CD4-positive, CD25-positive, alpha-beta regulatory T cell (primary cell): ENCODE measurements around the gene SRCAP. TPM values are rescaled to one million over a fixed set of nuclear protein-coding genes. Genes with fewer than 3 reads are reported as not detected.

Experiments
- ATAC-seq, 2 donors: fragments of 150-1000 bp; cut with Tn5 transposase; one replicate each; pipeline ENCODE4 v1.10.0; 2021; ENCODE audit warnings: low read depth in 2 of 2, moderate number of reproducible peaks in 2 of 2, moderate library complexity in 1 of 2
- DNase-seq, 3 donors: peaks; one replicate each; pipeline versions ENCODE4 v3.0.0 to v3.0.0-alpha.2; 2012 to 2022; ENCODE audit warnings: mixed read lengths in 1 of 3
- H3K27ac ChIP-seq: one replicate; pipeline ENCODE4 v1.7.0; 2013; ENCODE audit warnings: mild to moderate bottlenecking, low read length; ENCODE audit not compliant: insufficient read depth, poor library complexity, severe bottlenecking
- H3K27me3 ChIP-seq: one replicate; pipeline ENCODE4 v1.7.0; 2013; ENCODE audit warnings: low read length; ENCODE audit not compliant: control insufficient read depth, insufficient read depth
- H3K36me3 ChIP-seq: one replicate; pipeline ENCODE4 v1.7.0; 2013; ENCODE audit warnings: mild to moderate bottlenecking, low read length, moderate library complexity; ENCODE audit not compliant: control insufficient read depth, insufficient read depth
- H3K4me1 ChIP-seq: 2 replicates; pipeline ENCODE4 v1.7.0; 2013; ENCODE audit warnings: mild to moderate bottlenecking, low read length; ENCODE audit not compliant: insufficient read depth, control insufficient read depth, poor library complexity, severe bottlenecking
- H3K4me3 ChIP-seq: one replicate; pipeline ENCODE4 v1.7.0; 2013; ENCODE audit warnings: low read depth, mild to moderate bottlenecking, low read length, moderate library complexity
- H3K9me3 ChIP-seq, 2 experiments: 1 replicate in 1 of 2; 2 replicates in 1 of 2; pipeline ENCODE4 v1.7.0; 2013; ENCODE audit warnings: low read length in 2 of 2, mild to moderate bottlenecking in 1 of 2, moderate library complexity in 1 of 2; ENCODE audit not compliant: control insufficient read depth in 2 of 2
- H3K27ac Mint-ChIP-seq, 3 donors: one replicate each; pipeline ENCODE4 v1.8.0; 2020 to 2022; ENCODE audit warnings: mild to moderate bottlenecking in 3 of 3, mixed read lengths in 3 of 3, moderate library complexity in 2 of 3
- H3K27me3 Mint-ChIP-seq: one replicate; pipeline ENCODE4 v1.8.0; 2022; ENCODE audit warnings: mild to moderate bottlenecking, mixed read lengths
- H3K36me3 Mint-ChIP-seq: one replicate; pipeline ENCODE4 v1.8.0; 2020; ENCODE audit warnings: mixed read lengths
- H3K4me1 Mint-ChIP-seq, 4 donors: one replicate each; pipeline ENCODE4 v1.8.0; 2020 to 2022; ENCODE audit warnings: mixed read lengths in 4 of 4, mild to moderate bottlenecking in 1 of 4
- H3K4me3 Mint-ChIP-seq, 4 donors: one replicate each; pipeline ENCODE4 v1.8.0; 2020 to 2022; ENCODE audit warnings: mild to moderate bottlenecking in 4 of 4, mixed read lengths in 4 of 4, moderate library complexity in 3 of 4
- H3K9me3 Mint-ChIP-seq, 7 donors: one replicate each; pipeline ENCODE4 v1.8.0; 2020 to 2022; ENCODE audit warnings: mixed read lengths in 7 of 7, mild to moderate bottlenecking in 3 of 7, moderate library complexity in 2 of 7
- polyA plus RNA-seq, 4 donors: library from polyadenylated mRNA; unstranded; fragments of 300-500 nt; fragmentation: Illumina TruSeq; gene quantifications; one replicate each; pipeline ENCODE4 v1.2.3, GENCODE V29; 2021
- total RNA-seq: library from RNA; stranded (reverse); gene quantifications from one replicate; pipeline ENCODE4 v1.2.3, GENCODE V29; 2022

The SRCAP gene
- total and polyA plus RNA-seq, 5 donors from 2014 or later: 4.9 to 83.0 (median 9.4) TPM

DNA sequence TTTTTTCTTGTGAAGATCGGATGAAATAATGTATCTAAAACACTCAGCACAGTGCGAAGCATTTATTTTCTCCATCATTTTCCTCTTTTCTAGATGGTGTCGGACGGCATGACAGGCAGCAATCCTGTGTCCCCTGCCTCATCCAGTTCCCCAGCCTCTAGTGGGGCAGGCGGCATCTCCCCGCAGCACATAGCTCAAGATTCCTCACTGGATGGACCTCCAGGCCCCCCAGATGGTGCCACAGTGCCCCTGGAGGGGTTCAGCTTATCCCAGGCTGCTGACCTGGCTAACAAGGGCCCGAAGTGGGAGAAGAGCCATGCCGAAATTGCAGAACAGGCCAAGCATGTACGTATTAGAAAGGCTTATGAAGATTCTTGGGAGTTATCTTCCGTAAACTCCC, 5.0 kb downstream of the SRCAP start:
- peaks cover 29% of the 10 kb centered on the region for H3K36me3 Mint-ChIP-seq
- no peaks in the 10 kb centered on the region for H3K27me3 Mint-ChIP-seq
- DNase-seq (no peak), ATAC-seq (no peak)
- H3K9me3 Mint-ChIP-seq: peaks cover 0 to 1% (median 0%) of the 10 kb centered on the region in 7 donors
- no peak overlapping the region for H3K27ac Mint-ChIP-seq
- H3K4me3 ChIP-seq: no peak overlapping the region
- no peaks in the 10 kb centered on the region for H3K27me3 ChIP-seq
- H3K9me3 ChIP-seq: no peaks in the 10 kb centered on the region
- H3K4me1 Mint-ChIP-seq: peaks cover 12 to 22% (median 15%) of the 10 kb centered on the region in 4 donors
- no peak overlapping the region for H3K27ac ChIP-seq
- no peak overlapping the region for H3K4me3 Mint-ChIP-seq
- peaks cover 12% of the 10 kb centered on the region for H3K4me1 ChIP-seq
- H3K36me3 ChIP-seq: peaks cover 81% of the 10 kb centered on the region

DNA sequence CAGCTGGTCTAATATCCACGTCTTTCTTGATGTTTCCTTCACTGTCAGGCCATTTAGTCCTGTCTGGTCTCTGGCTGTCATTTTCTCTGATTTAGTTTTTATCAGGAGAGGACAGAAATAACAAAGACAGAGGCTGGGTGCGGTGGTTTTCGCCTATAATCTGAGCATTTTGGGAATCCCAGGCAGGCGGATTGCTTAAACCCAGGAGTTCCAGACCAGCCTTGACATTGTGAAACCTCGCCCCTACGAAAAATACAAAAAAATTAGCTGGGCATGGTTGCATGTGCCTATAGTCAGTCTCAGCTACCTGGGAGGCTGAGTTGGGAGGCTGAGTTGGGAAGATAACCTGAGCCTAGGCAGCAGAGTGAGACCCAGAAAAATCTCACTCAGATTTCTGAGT, 7.1 kb downstream of the SRCAP start:
- peaks cover 43% of the 10 kb centered on the region for H3K36me3 Mint-ChIP-seq
- no peaks in the 10 kb centered on the region for H3K27me3 Mint-ChIP-seq
- H3K27ac Mint-ChIP-seq: no peak overlapping the region

DNA sequence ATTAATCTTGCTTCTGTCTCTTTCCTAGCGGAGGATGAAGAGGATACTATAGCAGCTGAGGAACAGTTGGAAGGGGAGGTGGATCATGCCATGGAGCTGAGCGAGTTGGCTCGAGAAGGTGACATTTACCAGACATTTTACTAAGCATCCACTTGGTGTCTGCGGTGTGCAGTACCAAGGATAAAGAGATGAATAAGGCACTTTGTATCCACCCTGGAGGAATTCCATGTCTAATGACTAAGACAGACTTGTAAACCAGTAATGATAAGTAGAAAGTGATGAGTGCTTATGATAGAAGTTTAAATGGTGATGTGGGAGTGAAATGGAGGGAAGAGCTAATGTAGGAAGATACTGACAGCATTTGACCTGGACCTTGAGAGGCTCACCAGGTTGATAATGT, 12.0 kb downstream of the SRCAP start:
- no peak for ATAC-seq
- no peak for DNase-seq
- Mint-ChIP-seq H3K4me1 (peaks cover 14 to 15% (median 15%) of the 10 kb centered on the region in 4 donors), H3K36me3 (peaks cover 66% of the 10 kb centered on the region), H3K9me3 (peaks cover 0 to 2% (median 0%) of the 10 kb centered on the region in 7 donors), H3K27me3 (no peaks in the 10 kb centered on the region), H3K27ac (peak overlapping the region in 2 of 3 donors; percentile 18 to 42), H3K4me3 (no peak overlapping the region)
- Histone ChIP-seq H3K4me3 (no peak overlapping the region), H3K27ac (no peak overlapping the region), H3K4me1 (peaks cover 5% of the 10 kb centered on the region), H3K36me3 (peaks cover 95% of the 10 kb centered on the region), H3K27me3 (no peaks in the 10 kb centered on the region), H3K9me3 (no peaks in the 10 kb centered on the region)

More for the DNA sequence above, 7.1 kb downstream of the SRCAP start:
- Histone ChIP-seq H3K4me3 (no peak overlapping the region), H3K27me3 (no peaks in the 10 kb centered on the region), H3K27ac (no peak overlapping the region), H3K4me1 (no peaks in the 10 kb centered on the region), H3K36me3 (peaks cover 90% of the 10 kb centered on the region), H3K9me3 (no peaks in the 10 kb centered on the region)
- ATAC-seq (no peak), DNase-seq (no peak)
- H3K4me3 Mint-ChIP-seq: no peak overlapping the region
- peaks cover 0 to 1% (median 0%) of the 10 kb centered on the region in 7 donors for H3K9me3 Mint-ChIP-seq
- peaks cover 0 to 7% (median 5%) of the 10 kb centered on the region in 4 donors for H3K4me1 Mint-ChIP-seq

DNA sequence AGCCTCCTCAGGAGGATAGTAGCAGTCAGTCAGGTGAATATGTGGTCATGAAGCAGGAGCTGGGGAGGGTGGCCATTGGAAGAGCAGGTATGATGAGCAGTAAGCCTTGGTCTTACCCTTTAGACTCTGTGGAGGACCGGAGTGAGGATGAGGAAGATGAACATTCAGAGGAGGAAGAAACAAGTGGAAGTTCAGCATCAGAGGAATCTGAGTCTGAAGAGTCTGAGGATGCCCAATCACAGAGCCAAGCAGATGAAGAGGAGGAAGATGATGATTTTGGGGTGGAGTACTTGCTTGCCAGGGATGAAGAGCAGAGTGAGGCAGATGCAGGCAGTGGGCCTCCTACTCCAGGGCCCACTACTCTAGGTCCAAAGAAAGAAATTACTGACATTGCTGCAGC, 12.7 kb downstream of the SRCAP start:
- H3K9me3 ChIP-seq: no peaks in the 10 kb centered on the region
- Mint-ChIP-seq H3K36me3 (peaks cover 72% of the 10 kb centered on the region), H3K27ac (peak overlapping the region in 1 of 3 donors; percentile 52), H3K4me3 (no peak overlapping the region), H3K9me3 (peaks cover 0 to 2% (median 0%) of the 10 kb centered on the region in 7 donors), H3K4me1 (peaks cover 14 to 22% (median 17%) of the 10 kb centered on the region in 4 donors), H3K27me3 (no peaks in the 10 kb centered on the region)
- peaks cover 95% of the 10 kb centered on the region for H3K36me3 ChIP-seq
- no peak overlapping the region for H3K4me3 ChIP-seq
- ATAC-seq: no peak
- peaks cover 5% of the 10 kb centered on the region for H3K4me1 ChIP-seq
- DNase-seq: no peak
- H3K27ac ChIP-seq: no peak overlapping the region
- H3K27me3 ChIP-seq: no peaks in the 10 kb centered on the region

DNA sequence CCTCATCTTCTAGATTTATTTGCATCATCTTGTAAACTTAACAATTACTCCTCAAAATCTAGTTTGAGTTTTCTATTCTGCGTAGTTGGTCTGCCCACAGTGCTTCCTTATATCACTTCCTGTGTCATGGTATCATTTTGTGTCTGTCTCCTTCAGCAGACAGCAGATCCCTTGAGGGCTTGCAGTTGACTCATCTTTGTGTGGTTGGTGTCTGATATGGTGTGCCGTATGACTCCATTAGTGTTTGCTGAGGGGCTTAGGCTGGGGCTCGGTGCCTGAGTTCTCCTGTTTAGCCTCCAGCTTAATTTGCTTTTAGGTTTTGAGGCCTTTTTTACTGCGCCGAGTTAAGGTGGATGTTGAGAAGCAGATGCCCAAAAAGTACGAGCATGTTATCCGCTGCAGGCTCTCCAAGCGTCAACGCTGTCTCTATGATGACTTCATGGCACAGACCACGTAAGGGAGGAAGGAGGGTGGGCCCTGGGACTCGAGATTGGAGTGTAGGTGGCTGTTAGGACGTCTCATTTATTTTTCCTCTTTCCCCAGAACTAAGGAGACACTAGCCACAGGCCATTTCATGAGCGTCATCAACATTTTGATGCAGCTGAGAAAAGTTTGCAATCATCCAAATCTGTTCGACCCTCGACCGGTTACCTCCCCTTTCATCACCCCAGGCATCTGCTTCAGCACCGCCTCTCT, 16.9 kb downstream of the SRCAP start:
- H3K4me3 ChIP-seq: no peak overlapping the region
- H3K9me3 ChIP-seq: no peaks in the 10 kb centered on the region
- peaks cover 5% of the 10 kb centered on the region for H3K4me1 ChIP-seq
- Mint-ChIP-seq H3K27ac (peak overlapping the region; percentile 83 to 99 (median 92)), H3K27me3 (no peaks in the 10 kb centered on the region), H3K36me3 (peaks cover 60% of the 10 kb centered on the region), H3K4me3 (peak overlapping the region in 3 of 4 donors; percentile 1 to 51 (median 34)), H3K9me3 (peaks cover 0 to 2% (median 0%) of the 10 kb centered on the region in 7 donors), H3K4me1 (peaks cover 10 to 29% (median 21%) of the 10 kb centered on the region in 4 donors)
- H3K36me3 ChIP-seq: peaks cover 87% of the 10 kb centered on the region
- DNase-seq: peak in 2 of 3 donors; percentile 29 to 62
- ATAC-seq: peak; percentile 92 to 94
- no peaks in the 10 kb centered on the region for H3K27me3 ChIP-seq
- H3K27ac ChIP-seq: peak overlapping the region; percentile 34

DNA sequence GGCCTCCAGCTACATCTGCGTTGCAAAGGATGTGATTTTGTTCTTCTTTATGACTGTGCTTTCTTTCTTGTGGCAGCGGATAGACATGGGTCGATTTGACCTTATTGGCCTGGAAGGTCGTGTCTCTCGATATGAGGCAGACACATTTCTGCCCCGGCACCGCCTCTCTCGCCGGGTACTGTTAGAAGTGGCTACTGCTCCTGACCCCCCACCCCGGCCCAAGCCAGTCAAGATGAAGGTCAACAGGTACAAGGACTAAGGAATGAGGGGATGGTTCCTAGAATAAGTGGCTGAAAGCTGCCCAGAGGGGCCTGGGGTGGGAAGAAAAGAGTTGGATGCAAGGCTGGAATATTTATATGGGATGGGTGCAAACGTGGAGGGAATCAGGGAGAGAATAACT, 21.1 kb downstream of the SRCAP start:
- Mint-ChIP-seq H3K9me3 (peaks cover 0 to 2% (median 0%) of the 10 kb centered on the region in 7 donors), H3K36me3 (peaks cover 57% of the 10 kb centered on the region), H3K27me3 (no peaks in the 10 kb centered on the region), H3K4me3 (no peak overlapping the region), H3K27ac (peak overlapping the region in 1 of 3 donors; percentile 28), H3K4me1 (peaks cover 6 to 30% (median 16%) of the 10 kb centered on the region in 4 donors)
- Histone ChIP-seq H3K4me1 (peaks cover 3% of the 10 kb centered on the region), H3K27me3 (no peaks in the 10 kb centered on the region), H3K27ac (no peak overlapping the region), H3K4me3 (no peak overlapping the region), H3K9me3 (no peaks in the 10 kb centered on the region), H3K36me3 (peaks cover 91% of the 10 kb centered on the region)
- DNase-seq (no peak), ATAC-seq (no peak)

DNA sequence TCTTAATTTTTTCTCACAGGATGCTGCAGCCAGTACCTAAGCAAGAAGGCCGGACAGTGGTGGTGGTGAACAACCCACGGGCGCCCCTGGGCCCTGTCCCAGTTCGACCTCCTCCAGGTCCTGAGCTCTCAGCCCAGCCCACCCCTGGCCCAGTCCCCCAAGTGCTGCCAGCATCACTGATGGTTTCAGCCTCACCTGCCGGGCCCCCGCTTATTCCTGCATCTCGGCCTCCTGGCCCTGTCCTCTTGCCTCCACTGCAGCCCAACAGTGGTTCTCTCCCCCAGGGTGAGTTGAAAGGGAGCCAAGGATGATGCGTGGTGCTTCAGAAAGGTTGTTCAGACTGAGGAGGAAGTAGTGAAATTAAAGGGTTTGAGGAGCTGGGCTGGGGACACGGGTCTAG, 21.7 kb downstream of the SRCAP start:
- Mint-ChIP-seq H3K36me3 (peaks cover 59% of the 10 kb centered on the region), H3K27me3 (no peaks in the 10 kb centered on the region), H3K27ac (no peak overlapping the region), H3K9me3 (no peaks in the 10 kb centered on the region), H3K4me1 (peaks cover 3 to 26% (median 16%) of the 10 kb centered on the region in 4 donors), H3K4me3 (no peak overlapping the region)
- H3K9me3 ChIP-seq: no peaks in the 10 kb centered on the region
- H3K27me3 ChIP-seq: no peaks in the 10 kb centered on the region
- no peaks in the 10 kb centered on the region for H3K4me1 ChIP-seq
- peaks cover 93% of the 10 kb centered on the region for H3K36me3 ChIP-seq
- H3K4me3 ChIP-seq: no peak overlapping the region
- ATAC-seq: no peak
- H3K27ac ChIP-seq: no peak overlapping the region
- no peak for DNase-seq

DNA sequence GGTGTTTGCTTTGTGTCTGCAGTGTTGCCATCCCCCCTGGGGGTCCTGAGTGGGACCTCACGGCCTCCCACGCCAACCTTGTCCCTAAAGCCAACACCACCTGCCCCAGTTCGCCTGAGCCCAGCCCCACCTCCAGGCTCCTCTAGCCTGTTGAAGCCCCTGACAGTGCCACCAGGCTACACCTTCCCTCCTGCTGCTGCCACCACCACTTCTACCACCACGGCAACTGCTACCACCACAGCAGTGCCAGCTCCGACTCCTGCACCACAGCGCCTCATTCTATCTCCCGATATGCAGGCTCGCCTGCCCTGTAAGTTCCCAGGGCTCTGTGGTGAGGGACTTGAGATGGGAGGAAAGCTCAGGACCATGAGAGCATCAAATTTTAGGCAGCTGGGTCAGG, 22.2 kb downstream of the SRCAP start:
- no peaks in the 10 kb centered on the region for H3K9me3 ChIP-seq
- Mint-ChIP-seq H3K27me3 (no peaks in the 10 kb centered on the region), H3K9me3 (no peaks in the 10 kb centered on the region), H3K36me3 (peaks cover 58% of the 10 kb centered on the region), H3K4me1 (peaks cover 3 to 24% (median 17%) of the 10 kb centered on the region in 4 donors), H3K4me3 (no peak overlapping the region), H3K27ac (peak overlapping the region in 1 of 3 donors; percentile 30)
- no peaks in the 10 kb centered on the region for H3K27me3 ChIP-seq
- H3K27ac ChIP-seq: no peak overlapping the region
- H3K4me3 ChIP-seq: no peak overlapping the region
- DNase-seq (no peak), ATAC-seq (no peak)
- H3K4me1 ChIP-seq: no peaks in the 10 kb centered on the region
- H3K36me3 ChIP-seq: peaks cover 93% of the 10 kb centered on the region
